Thoracic aorta (tissue), 2 donors: ENCODE data around the gene TRPC3. TPM values are rescaled to one million over a fixed set of nuclear protein-coding genes. Genes with fewer than 3 reads are reported as not detected.

Experiments
- ATAC-seq: fragments of 150-250 bp; one replicate; pipeline ENCODE4 v1.8.0; 2017; ENCODE audit warnings: low read depth; ENCODE audit not compliant: insufficient number of reproducible peaks, low FRiP score
- DNase-seq: peaks from one replicate; pipeline ENCODE4 v3.0.0-alpha.2; 2020; ENCODE audit warnings: low spot score
- H3K27ac ChIP-seq, 2 donors: fragments of 200-600 bp; sonication (generic); 1 replicate in 1 of 2; 2 replicates in 1 of 2; pipeline ENCODE4 v1.5.1; 2016; ENCODE audit warnings: mild to moderate bottlenecking in 2 of 2, moderate library complexity in 2 of 2
- H3K27me3 ChIP-seq: fragments of 200-600 bp; sonication (generic); replicated peaks from 2 replicates; pipeline ENCODE4 v1.6.0; 2016; ENCODE audit warnings: mild to moderate bottlenecking; ENCODE audit not compliant: insufficient read depth
- H3K36me3 ChIP-seq: fragments of 200-600 bp; sonication (generic); one replicate; pipeline ENCODE4 v1.5.1; 2016
- H3K4me1 ChIP-seq, 2 donors: fragments of 200-600 bp; sonication (generic); 1 replicate in 1 of 2; 2 replicates in 1 of 2; pipeline versions ENCODE4 v1.5.1 to v1.6.0; 2016; ENCODE audit warnings: low read depth in 2 of 2, mild to moderate bottlenecking in 1 of 2; ENCODE audit not compliant: control insufficient read depth in 1 of 2
- H3K4me3 ChIP-seq: fragments of 200-600 bp; sonication (generic); 2 replicates; pipeline ENCODE4 v1.5.1; 2016; ENCODE audit warnings: mild to moderate bottlenecking
- H3K9me3 ChIP-seq: fragments of 200-600 bp; sonication (generic); 2 replicates; pipeline ENCODE4 v1.5.1; 2016
- total RNA-seq, 2 donors: library from RNA; depleted of rRNA; stranded (reverse); fragments of >200 nt; gene quantifications; one replicate each; pipeline versions ENCODE4 v1.1.0 to v1.2.3, GENCODE V29; 2016
- TF ChIP-seq, protein P1 (sequence below): fragments of 200-600 bp; sonication (generic); IDR thresholded peaks from one replicate; pipeline ENCODE4 v1.5.1; 2019; ENCODE audit warnings: antibody characterized with exemption

Gene TRPC3
- total RNA-seq, 2 donors from 2014 or later = 0.27 to 0.78 TPM

GRCh38 chr4:121990489-121990888, 38.6 kb upstream of the TRPC3 start:
- TF ChIP-seq, protein P1, sequence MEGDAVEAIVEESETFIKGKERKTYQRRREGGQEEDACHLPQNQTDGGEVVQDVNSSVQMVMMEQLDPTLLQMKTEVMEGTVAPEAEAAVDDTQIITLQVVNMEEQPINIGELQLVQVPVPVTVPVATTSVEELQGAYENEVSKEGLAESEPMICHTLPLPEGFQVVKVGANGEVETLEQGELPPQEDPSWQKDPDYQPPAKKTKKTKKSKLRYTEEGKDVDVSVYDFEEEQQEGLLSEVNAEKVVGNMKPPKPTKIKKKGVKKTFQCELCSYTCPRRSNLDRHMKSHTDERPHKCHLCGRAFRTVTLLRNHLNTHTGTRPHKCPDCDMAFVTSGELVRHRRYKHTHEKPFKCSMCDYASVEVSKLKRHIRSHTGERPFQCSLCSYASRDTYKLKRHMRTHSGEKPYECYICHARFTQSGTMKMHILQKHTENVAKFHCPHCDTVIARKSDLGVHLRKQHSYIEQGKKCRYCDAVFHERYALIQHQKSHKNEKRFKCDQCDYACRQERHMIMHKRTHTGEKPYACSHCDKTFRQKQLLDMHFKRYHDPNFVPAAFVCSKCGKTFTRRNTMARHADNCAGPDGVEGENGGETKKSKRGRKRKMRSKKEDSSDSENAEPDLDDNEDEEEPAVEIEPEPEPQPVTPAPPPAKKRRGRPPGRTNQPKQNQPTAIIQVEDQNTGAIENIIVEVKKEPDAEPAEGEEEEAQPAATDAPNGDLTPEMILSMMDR = no peak
- ATAC-seq (no peak), DNase-seq (no peak)
- no peaks in the 10 kb centered on the region for H3K4me1 ChIP-seq
- H3K4me3 ChIP-seq = no peak overlapping the region
- H3K27me3 ChIP-seq = no peaks in the 10 kb centered on the region
- no peaks in the 10 kb centered on the region for H3K9me3 ChIP-seq
- H3K27ac ChIP-seq = no peak overlapping the region
- H3K36me3 ChIP-seq = no peaks in the 10 kb centered on the region

DNA sequence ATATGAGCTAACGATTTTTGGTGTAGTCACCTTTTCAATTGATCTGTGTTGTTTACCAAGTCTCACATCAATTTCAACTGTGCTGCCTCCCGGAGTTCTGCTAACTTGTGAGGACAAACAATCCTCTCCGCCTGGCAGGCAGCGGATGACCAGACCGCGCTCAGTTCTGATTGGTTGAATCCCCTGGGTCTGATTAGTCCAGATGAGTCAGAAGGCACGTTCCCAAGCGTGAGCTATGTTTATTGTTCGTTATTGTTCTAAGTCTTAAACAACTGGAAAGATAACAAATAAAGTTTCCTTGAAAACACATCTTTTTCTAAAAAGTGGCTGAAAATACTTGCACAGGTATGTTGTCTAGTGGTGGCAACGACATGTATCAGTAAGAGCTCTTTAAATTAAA, 37.9 kb upstream of the TRPC3 start:
- Histone ChIP-seq H3K4me3 (no peak overlapping the region), H3K27me3 (no peaks in the 10 kb centered on the region), H3K9me3 (no peaks in the 10 kb centered on the region), H3K36me3 (no peaks in the 10 kb centered on the region), H3K27ac (no peak overlapping the region), H3K4me1 (no peaks in the 10 kb centered on the region)
- no peak for DNase-seq
- ATAC-seq = no peak
- TF ChIP-seq, protein P1 = no peak

GRCh38 chr4:121988950-121989349, 37.1 kb upstream of the TRPC3 start:
- TF ChIP-seq, protein P1 = no peak
- no peak overlapping the region for H3K4me3 ChIP-seq
- H3K36me3 ChIP-seq = no peaks in the 10 kb centered on the region
- no peaks in the 10 kb centered on the region for H3K27me3 ChIP-seq
- H3K4me1 ChIP-seq = no peaks in the 10 kb centered on the region
- H3K27ac ChIP-seq = no peak overlapping the region
- DNase-seq = no peak
- no peaks in the 10 kb centered on the region for H3K9me3 ChIP-seq
- ATAC-seq = no peak

DNA sequence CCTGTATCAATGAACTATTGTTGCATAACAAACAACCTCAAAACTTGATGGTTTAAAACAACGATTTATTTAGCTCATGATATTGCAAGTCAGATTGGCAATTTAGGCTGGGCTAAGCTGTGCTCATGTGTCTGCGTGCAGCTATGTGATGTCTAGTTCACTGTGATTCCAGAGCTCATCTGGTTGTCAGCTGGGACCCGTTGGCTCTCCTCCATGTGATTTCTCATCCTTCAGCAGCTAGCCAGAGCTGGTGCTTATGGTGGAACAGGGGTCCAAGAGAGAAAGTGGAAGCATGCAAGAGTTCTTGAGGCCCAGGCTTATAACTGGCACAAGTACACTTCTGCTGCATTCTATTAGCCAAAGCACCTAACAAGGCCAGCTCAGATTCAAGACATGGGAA, 28.8 kb upstream of the TRPC3 start:
- DNase-seq = no peak
- TF ChIP-seq, protein P1 = no peak

GRCh38 chr4:121978172-121978516, 26.3 kb upstream of the TRPC3 start:
- no peak for DNase-seq
- Histone ChIP-seq H3K4me1 (no peaks in the 10 kb centered on the region), H3K9me3 (no peaks in the 10 kb centered on the region), H3K36me3 (no peaks in the 10 kb centered on the region), H3K27ac (no peak overlapping the region), H3K27me3 (no peaks in the 10 kb centered on the region), H3K4me3 (no peak overlapping the region)
- TF ChIP-seq, protein P1 = no peak
- no peak for ATAC-seq

More for the DNA sequence above, 28.8 kb upstream of the TRPC3 start:
- no peaks in the 10 kb centered on the region for H3K9me3 ChIP-seq
- H3K27ac ChIP-seq = no peak overlapping the region
- H3K4me1 ChIP-seq = no peaks in the 10 kb centered on the region
- no peak overlapping the region for H3K4me3 ChIP-seq
- no peaks in the 10 kb centered on the region for H3K27me3 ChIP-seq
- no peaks in the 10 kb centered on the region for H3K36me3 ChIP-seq
- no peak for ATAC-seq
